Measurements from ENCODE around the gene DGKG. TPM values are rescaled to one million over a fixed set of nuclear protein-coding genes. Genes with fewer than 3 reads are reported as not detected.

The DGKG gene
- polyA plus RNA-seq, 3 donors: 4.2 to 9.2 (median 4.3) TPM

DNA sequence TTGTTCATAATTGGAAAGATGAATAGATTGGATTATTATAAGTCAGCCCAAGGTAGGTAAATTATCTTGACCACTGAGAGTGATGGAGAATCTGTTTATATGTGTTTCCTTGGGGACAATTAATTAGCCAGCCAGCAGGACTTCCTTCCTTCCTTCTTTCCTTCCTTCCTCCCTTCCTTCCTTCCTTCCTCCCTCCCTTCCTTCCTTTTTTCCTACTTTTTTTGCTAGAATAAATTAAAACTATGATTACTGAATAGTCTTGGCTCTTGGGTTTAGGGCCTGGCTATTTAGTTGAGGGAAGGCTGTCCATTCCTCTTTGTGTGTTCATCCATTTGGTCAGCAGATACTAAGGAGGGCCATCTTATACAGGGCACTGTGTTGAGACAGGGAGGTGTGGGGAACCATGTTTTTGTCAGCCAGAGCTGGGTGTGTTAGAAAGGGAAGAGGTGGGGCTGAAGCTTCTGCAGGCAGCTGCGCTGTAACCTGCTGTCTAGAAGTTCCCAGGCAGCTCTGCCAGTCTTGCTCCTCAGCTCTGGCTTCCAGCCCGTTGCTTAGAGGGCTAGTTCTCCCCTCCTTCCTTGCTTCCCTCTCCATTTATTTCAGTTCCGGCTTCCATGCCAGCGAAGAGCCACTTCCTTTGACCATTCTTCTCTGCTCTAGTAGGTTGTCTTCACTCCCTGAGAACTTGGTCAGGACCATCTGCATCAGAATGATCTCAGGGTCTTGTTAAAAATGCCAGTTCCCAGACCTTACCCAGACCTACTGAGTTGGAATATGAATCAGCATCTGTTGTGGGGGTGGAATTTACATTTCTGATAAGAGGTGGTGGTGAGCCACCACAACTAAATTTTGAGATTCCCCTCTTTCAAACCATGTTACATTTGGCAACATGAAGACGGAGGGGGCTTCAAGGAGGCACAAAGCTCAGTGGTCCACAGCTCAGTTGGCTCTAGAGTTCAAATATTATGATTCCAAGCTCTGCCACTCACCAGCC lies 113.9 kb downstream of the DGKG start:
- no peak for TF ChIP-seq CTCF (IDR thresholded peaks at IDR 0.05)
- no peak overlapping the region for H3K9ac ChIP-seq (ENCODE audit: insufficient read depth, low read length, poor library complexity, severe bottlenecking)
- H3K4me3 ChIP-seq (replicated peaks in 1 of 3; ENCODE audit: low read depth in 2 of 3, low read length in 3 of 3): no peak overlapping the region
- Mint-ChIP-seq H3K27me3 (ENCODE audit: low read depth in 3 of 3) (no peaks in the 10 kb centered on the region), H3K36me3 (peaks cover 85 to 96% of the 10 kb centered on the region in 2 donors), H3K27ac (peak overlapping the region in 3 of 7 donors; percentile 20 to 83 (median 58)), H3K9me3 (no peaks in the 10 kb centered on the region), H3K4me3 (no peak overlapping the region), H3K4me1 (peaks cover 15% of the 10 kb centered on the region)
- no peaks in the 10 kb centered on the region for H3K27me3 ChIP-seq (ENCODE audit: control insufficient read depth in 2 of 2, insufficient read depth in 2 of 2, low read length in 2 of 2)
- H3K36me3 ChIP-seq (replicated peaks in 1 of 2; ENCODE audit: control insufficient read depth in 1 of 2, insufficient read depth in 2 of 2, low read length in 2 of 2): peaks cover 81 to 97% of the 10 kb centered on the region in 2 donors
- H3K79me2 ChIP-seq (ENCODE audit: insufficient read depth, low read length): no peaks in the 10 kb centered on the region
- no peaks in the 10 kb centered on the region for H3K9me3 ChIP-seq (replicated peaks in 1 of 2; ENCODE audit: control insufficient read depth in 1 of 2, insufficient read depth in 1 of 2, low read length in 2 of 2)
- no peak for DNase-seq
- 80% methylated on average over 2 of the region's 5 CpGs for WGBS (ENCODE audit: insufficient coverage)
- no peak overlapping the region for H3K4me2 ChIP-seq (replicated peaks; ENCODE audit: extremely low read depth, low read length, poor library complexity, severe bottlenecking)
- intact Hi-C loops (cut with micrococcal nuclease): no loop called here
- H2AFZ ChIP-seq (ENCODE audit: insufficient read depth, low read depth, low read length, poor library complexity, severe bottlenecking): no peak overlapping the region
- H3K27ac ChIP-seq (ENCODE audit: low read depth in 1 of 2, low read length in 2 of 2): peak overlapping the region in 1 of 2 donors; percentile 51
- H4K20me1 ChIP-seq (ENCODE audit: insufficient read depth, low read length): no peaks in the 10 kb centered on the region
- no peaks in the 10 kb centered on the region for H3K4me1 ChIP-seq (ENCODE audit: control insufficient read depth in 1 of 2, insufficient read depth in 2 of 2, low read length in 2 of 2)

- TF ChIP-seq CTCF (IDR thresholded peaks at IDR 0.05): no peak
- no peak overlapping the region for H3K9ac ChIP-seq (ENCODE audit: insufficient read depth, low read length, poor library complexity, severe bottlenecking)
- WGBS (ENCODE audit: insufficient coverage): no CpG with 5 or more reads among the region's 2 CpGs
- H3K4me1 ChIP-seq (ENCODE audit: control insufficient read depth in 1 of 2, insufficient read depth in 2 of 2, low read length in 2 of 2): peaks cover 3 to 7% of the 10 kb centered on the region in 2 donors
- H3K9me3 ChIP-seq (replicated peaks in 1 of 2; ENCODE audit: control insufficient read depth in 1 of 2, insufficient read depth in 1 of 2, low read length in 2 of 2): no peaks in the 10 kb centered on the region
- no peak overlapping the region for H2AFZ ChIP-seq (ENCODE audit: insufficient read depth, low read depth, low read length, poor library complexity, severe bottlenecking)
- H3K4me3 Mint-ChIP-seq: no peak overlapping the region
- intact Hi-C loops (cut with micrococcal nuclease): no loop called here
- H3K36me3 Mint-ChIP-seq: peaks cover 80 to 94% of the 10 kb centered on the region in 2 donors
- H3K27ac Mint-ChIP-seq: peak overlapping the region in 1 of 7 donors; percentile 5
- H4K20me1 ChIP-seq (ENCODE audit: insufficient read depth, low read length): no peaks in the 10 kb centered on the region
- H3K36me3 ChIP-seq (replicated peaks in 1 of 2; ENCODE audit: control insufficient read depth in 1 of 2, insufficient read depth in 2 of 2, low read length in 2 of 2): peaks cover 77 to 96% of the 10 kb centered on the region in 2 donors
- H3K4me3 ChIP-seq (replicated peaks in 1 of 3; ENCODE audit: low read depth in 2 of 3, low read length in 3 of 3): no peak overlapping the region
- H3K9me3 Mint-ChIP-seq: no peaks in the 10 kb centered on the region
- H3K4me1 Mint-ChIP-seq: peaks cover 17% of the 10 kb centered on the region
- no peak overlapping the region for H3K27ac ChIP-seq (ENCODE audit: low read depth in 1 of 2, low read length in 2 of 2)
- H3K4me2 ChIP-seq (replicated peaks; ENCODE audit: extremely low read depth, low read length, poor library complexity, severe bottlenecking): no peak overlapping the region
- no peaks in the 10 kb centered on the region for H3K27me3 ChIP-seq (ENCODE audit: control insufficient read depth in 2 of 2, insufficient read depth in 2 of 2, low read length in 2 of 2)
- no peaks in the 10 kb centered on the region for H3K79me2 ChIP-seq (ENCODE audit: insufficient read depth, low read length)
- no peak for DNase-seq
- no peaks in the 10 kb centered on the region for H3K27me3 Mint-ChIP-seq (ENCODE audit: low read depth in 3 of 3)
These were observed 115.1 kb downstream of the DGKG start for GRCh38 chr3:186246941-186247340.
